Stimulated activated CD8-positive, alpha-beta memory T cell treated with anti-CD3 and anti-CD28 coated beads, Interleukin-12 subunit alpha, Interleukin-12 subunit beta, amount 100 ng/mL, for 4 hours (primary cell): ENCODE data around the gene UBE2L5.

Experiments used
- DNase-seq: peaks from one replicate; pipeline ENCODE4 v3.0.0-alpha.2; 2020; ENCODE audit warnings: low read depth

Gene UBE2L5

DNA sequence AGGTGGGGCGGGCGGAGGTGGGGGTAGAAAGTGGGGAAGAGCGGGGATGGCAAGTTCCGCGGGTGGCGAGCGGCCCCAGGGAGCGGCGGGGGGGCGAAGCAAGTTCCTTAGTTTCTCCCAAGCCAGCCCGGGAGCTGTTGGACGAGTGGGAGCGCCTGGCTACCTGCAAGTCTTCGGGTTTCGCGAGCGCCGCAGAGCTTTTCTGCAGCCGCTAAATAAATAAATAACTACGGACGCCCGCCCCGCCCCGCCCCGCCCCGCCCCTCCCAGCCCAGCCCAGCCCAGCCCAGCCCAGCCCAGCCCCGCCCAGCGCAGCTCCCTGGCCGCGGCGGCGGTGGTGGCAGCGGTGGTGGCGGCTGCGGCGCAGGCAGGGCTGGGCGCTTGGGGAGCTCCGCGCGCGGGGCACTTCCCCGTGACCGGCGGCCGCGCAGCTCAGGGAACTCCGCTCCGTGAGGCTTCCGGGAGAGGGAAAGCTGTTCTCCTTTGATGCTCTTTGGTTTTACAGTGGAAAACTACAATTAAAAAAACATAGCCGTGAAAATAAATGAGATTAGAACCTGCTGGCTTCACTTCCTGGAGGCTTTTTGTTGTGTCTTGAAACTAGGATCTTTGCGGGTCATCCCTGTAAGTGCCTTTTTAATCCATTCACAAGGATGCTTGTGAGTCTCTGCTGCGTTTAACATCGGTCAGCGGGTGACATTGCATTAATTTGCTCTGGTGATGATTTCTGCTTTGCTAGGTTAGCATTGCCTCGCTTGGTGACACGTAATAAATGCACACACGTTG is at the start of gene UBE2L5:
UBE2L5 (plus strand) TSS at position 440 of the 786 bp plus-strand sequence. CDS start 5,498 bp downstream, outside the sequence.
- DNase-seq, result peak; percentile 46

DNA sequence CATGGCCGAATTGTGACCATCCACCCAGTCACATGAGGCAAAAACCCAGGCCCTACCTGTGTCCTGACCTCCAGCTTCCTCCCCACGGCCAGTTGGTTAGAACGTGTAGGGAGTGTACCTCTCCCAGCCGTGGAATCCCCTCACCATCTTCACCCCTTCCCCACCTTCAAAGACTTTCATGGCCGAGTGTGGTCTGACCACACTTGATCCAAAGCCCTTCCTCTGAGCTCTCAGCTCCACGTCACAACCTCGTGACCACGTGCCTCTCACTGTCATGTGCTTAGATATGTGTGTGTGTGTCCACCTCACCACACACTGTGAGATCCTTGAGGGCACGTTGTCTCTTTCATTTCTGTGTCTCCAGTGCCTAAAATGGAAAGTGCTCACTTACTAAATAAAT is 48.6 kb upstream of the UBE2L5 start:
- peak; percentile 15 for DNase-seq

DNA sequence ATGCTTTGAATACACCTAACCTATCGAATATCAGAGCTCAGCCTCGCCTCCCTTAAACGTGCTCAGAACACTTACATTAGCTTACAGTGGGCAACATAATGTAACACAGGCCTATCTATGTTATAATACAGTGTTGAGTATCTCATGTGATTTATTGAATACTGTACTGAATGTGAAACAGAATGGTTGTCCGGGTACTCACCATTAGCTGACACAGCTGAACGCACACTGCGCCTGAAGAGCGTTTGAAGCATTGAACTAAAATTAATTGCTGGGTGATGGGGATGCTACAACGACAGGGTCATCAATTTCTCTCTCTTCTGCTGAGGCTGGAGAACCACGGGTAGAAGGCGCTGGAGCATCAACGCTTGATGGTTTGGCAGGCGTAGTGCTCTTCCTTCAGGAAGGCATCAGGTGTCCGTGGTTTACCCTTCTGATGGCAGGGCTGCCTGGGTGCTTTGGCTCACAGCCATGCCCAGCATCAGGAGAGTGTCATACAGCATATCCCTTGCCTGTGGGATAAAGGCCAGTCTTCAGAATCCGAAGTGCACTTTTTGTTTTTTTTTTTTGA is 46.9 kb upstream of the UBE2L5 start:
- no peak for DNase-seq

DNA sequence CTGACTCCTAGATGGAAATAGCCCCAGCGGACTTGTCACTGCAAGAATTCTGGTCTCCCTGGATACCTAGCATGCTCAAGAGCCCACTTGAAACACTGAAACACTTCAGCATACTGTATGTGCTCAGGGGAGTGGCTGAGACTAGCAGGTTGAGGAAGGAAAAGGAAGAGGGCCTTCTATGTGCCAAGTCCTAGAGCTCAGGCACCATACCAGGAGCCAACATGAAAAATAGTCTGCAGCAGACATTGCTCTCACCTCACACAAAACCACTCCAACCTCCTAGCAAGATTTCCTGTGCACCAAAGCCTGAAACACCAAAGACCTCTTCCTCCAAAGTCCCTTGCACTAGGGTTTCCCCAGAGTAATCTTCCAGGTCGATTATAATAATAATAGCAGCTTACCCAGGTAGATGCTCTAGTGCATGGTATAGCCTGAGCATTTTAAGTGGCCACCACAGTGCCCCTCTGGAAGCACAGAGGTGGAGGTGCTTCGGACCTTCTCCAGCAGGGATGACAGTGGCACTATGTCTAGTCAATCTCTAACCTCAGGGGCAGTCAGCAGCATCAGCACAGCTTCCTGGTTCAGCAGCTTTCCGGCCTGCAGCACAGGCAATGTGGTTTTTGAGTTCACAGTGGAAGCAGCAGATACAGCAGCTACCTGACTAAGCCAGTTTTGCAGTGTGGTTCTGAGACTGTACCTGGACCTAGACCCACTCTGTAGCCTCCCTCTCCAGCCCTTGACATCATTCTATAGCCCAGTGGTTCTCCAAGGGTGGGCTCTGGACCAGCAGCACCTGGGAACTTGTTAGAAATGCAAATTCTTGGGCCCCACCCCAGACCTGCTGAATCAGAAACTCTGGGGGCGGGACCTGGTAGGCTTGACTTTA is 45.6 kb upstream of the UBE2L5 start:
- peak; percentile 46 for DNase-seq

DNA sequence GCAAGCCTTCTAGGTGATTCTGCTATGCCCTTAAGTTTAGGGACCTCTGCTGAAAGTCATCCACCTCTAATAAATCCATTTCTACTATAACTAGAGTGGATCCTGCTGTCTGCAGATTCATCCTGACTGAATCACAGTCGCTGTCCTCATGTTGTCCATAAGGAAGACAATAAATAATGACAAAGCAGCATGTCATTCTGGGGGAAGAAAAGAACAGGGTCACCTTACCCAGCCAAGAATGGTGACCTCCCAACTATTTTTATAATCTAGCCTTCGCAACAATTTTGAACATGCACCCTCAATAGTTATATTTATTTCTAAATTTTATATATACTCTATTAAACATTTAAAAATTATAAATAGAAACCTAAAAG is 45.0 kb upstream of the UBE2L5 start:
- no peak for DNase-seq

DNA sequence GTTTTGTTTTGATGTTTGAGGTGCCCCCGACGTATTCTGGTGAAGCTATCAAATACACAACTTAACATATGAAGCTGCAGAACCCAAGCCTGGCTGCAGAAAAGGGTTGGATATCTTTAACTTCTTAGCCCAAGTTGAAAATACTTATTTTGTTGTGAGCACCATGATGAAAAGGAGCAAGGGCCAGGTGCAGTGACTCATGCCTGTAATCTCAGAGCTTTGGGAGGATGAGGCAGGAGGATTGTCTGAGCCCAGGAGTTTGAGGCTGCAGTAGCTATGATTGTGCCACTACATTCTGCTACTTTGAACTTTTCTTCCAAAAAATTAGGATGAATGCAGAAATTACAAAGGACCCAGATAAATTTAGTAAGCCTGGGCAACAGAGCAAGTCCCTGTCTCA is 44.1 kb upstream of the UBE2L5 start:
- no peak for DNase-seq

DNA sequence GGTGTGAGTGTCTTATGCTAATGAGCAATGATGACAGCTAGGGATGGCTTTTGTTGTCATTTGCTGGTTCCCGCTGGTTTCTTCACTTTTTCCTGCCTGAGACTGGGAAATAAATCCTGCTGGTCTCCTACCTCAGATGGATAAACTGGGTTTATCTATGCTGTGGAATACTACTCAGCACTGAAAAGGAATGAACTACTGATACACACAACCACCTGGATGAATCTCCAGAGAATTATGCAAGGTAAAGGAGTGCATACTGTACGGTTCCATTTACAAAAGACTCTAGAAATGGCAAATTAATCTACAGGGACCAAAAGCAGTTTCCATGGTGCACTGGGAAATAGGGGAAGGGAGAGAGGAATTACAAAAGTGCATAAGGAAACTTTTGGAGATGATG is 41.2 kb upstream of the UBE2L5 start:
- DNase-seq, result no peak

DNA sequence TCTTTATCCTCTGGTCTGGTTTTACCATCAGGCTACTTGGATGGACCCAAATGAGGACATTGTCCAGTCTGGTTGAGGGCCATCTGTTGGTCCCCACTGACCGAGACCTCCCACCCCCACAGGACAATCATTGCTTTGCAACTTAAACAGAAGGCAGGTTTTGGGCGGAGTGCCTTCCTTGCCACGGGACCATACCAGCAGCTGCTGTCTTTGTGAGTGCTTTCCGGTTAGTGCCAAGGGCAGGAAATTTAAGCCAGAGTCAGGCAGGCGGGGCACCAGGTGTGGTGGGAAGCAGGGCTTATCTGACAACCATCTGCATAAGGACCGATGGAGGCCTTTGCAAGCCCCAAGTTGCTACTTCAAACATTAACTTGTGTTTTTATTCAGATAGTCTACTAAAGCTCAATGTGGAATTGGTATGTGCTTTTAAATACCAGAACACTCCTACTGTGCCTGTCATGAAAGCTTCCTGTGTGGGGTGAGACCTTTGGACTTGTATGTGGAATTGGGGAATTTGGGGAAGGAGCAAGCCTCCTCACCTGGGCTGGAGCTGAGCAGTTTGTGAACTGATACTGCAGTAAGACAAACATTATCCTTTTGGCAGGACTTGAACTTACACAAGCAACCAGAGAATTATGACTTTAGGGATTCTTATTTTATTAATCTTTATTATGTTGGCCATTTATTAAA is 39.3 kb upstream of the UBE2L5 start:
- no peak for DNase-seq

DNA sequence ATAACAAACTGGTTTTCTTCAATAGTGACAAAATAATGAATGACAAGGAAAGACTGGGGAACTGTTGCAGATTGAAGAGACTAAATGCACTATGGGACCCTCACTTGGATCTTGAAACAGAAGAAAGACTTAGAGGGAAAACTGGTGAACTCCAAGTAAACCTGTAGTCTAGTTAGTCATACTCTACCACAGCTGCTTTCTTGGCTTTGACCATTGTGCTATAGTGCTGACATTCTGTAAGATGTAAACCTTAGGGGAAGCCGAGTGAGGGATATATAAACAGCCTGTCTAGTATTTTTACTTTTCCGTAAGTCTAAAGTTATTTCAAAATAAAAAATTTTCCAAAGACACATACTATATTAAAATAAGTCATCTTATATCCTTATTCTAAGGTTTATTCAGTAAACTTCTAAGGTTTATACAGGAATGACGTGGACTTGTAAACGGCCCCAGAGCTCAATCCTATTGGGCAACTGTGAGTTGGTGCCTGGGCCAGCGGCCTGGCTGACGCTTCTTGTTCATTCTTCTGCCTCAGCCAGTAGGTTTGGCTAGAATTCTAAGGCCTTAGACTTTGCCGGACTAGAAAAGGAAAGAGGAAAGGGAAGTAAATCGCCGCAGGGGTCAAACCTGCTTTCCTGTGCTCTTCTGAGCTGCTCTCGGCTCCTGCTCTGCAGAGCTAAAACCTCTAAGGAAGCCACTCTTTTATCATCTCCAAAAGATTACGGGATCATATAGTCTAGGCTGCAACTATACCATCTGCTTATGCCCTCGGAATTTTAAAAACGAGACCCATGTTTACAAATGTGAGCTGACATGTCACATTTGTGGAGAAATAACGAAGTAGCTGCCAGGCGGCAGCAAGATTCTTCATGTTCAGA is 33.6 kb upstream of the UBE2L5 start:
- DNase-seq, result no peak

DNA sequence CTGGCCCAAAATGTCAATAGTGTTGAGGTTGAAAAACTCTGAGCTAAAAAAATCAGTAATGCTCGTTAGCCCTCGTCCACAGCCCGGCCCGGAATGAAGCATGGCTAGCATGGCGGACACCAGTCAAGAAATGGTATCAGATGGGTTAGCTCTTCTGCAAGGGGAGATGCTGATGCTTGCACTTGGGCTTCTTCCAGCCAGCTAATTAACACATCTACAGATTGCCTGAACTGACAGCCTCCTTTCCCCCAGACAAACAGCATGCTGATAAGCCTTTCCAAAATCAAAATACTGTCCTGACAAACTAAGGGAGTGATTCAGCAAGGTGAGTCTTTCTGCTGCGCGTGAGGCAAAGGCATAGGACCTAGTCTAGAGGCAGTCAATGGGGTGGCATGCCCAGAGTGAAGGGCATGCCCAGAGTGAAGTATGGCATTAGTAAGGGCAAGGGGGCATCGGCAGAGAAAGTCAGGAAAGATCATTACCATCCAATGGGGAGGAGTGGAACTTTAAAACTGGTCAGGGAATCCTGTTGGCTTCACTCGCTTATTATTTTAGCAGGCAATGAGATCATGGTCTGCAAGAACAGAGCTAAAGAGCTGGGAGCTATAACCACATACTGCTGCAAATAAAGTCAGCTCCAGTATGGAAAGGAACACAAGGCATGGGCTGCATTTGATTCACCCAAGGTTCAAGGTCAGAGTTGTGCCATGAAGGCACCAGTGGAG is 30.2 kb upstream of the UBE2L5 start:
- DNase-seq, result no peak

DNA sequence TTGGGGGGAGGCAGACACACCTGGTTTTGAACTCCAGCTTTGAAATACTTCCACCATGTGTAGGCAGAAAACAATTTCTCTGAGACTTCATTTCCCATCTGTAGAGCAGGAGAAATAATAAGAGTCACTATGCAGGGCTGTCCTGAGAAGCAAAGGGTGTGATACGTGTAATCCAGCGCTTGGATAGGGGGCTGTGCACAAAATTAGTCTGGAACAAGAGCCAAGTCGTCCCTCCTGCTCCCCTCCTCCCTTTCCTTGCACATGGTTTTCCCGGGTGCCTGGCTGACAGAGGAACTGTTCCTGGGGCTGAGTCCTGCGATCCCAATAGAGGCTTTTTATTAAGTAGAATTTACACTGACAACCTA is 29.6 kb upstream of the UBE2L5 start:
- no peak for DNase-seq

DNA sequence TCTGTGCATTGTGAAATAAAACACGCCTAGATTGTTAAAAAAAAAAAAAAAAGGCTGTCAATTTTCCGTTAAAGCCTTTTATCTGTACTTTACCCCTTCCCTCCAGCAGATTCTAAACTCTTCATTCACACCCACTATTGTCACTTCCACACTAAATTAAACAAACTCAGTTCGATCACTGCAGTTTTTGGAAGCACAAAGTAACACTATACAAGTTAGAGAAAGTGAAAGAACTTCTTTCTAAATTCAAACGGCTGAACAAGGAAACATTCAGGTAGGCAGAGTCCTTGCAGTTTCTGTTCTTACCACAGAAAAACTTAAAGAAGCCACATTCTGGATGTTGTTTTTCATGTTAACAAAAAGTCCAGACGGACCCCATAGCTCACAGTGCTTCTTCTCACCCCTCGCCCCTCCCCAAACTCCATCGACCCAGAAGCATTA is 27.5 kb upstream of the UBE2L5 start:
- DNase-seq, result no peak

DNA sequence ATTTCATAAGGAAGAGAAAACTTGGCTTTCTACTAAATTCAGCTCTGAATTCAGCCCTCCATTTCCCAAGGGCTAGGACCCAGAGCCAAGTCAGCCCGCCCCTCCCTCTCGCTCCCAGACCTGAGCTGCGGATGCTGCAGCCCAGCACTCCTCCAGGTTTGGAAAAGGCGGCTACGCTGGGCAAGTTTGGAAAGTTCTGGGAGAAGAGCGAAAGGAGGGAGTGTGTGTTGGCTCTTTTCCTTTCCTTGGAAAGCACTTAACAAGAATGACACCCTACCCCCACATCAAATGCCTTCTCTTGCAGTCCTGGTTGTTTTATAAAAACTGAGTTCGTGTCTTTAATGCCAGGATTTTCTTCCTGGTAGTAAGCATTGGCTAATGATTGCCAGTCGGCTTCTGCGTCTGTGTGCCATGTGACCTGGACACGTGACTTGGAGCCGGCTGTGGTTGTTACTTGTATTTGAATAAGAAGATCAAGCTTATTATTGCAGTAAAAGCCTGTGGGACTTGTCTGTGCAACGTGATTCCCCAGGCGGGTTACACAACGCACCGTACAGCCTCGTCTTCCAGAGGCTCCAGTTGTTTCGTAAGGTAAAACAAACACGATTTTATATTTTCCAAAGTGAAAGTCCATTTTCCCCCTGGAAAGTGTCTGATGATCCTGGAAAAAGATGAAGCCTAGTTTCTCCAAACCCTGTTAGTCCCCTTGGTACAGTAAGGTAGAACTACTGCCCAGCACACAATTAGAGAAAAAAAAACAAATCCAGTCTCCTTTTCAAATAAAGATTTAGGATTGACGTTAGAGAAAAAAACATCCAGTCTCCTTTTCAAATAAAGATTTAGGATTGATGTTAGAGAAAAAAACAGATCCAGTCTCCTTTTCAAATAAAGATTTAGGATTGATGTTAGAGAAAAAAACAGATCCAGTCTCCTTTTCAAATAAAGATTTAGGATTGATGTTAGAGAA is 26.8 kb upstream of the UBE2L5 start:
- peak; percentile 22 for DNase-seq

DNA sequence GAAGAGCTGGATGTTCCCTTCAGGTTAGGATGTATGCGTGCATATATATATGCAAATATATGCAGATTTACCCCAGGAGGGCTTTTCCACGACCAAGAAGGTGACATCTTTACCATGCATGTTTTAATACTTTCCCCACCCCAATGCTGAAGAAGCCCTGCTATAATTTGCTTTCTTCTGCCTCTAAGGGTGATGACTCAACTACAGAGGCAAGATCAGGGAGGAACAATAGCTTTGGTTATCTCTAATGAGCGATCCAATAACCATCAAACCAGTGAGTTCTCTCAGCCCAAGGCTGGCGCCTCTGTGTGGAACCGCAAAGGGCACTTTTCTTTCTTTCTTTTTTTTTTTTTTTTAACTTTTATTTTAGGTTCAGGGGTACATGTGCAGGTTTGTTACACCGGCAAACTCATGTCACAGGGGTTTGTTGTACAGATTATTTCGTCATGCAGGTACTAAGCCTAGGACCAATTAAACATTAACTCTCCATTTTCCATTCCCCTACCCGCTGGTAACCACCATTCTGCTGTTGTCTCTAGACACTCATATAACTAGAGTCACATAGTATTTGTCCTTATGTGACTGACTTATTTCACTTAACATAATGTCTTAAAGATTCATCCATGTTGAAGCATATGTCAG is 25.7 kb upstream of the UBE2L5 start:
- no peak for DNase-seq

DNA sequence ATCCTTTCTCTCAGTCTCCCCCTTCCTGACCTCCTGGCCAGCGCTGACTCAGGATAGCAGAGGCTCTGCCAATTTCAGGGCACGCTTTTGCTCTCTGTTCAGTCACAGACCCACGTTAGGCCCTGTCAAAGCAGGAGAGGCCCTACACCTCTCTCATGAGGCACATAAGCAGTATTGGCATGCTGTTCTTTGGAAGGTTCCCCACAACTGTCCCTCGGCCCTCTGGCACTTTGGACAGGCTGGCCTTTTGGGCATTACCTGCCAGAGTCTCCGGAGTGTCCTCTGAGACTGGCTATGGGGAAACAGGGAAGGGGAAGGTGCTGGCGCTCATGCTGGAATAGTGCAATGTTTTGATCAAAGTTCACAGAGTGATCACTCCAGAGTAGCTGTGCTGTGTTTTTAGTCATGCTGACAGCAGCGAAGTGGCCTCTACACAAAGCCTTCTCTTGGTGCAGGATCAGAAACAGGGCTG is 23.7 kb upstream of the UBE2L5 start:
- DNase-seq, result no peak

DNA sequence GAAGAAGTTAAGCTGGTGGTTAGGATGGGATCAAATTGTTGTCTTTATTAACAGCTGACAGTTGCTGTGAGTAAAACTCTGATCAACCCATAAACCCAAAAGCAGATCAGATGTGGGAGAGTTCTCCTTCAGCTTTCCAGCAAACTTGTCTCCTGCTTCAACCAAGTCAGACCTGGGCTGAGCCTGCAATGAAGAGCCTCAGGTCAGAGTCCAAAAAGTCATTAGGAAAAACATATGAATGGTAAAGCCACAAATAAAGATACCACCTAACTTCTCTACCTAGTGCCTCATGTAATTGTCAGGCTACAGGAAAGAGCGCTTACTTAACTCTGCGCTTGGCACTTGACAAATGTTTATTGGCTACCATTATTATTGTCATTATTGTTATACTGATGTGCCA is 21.9 kb upstream of the UBE2L5 start:
- no peak for DNase-seq

DNA sequence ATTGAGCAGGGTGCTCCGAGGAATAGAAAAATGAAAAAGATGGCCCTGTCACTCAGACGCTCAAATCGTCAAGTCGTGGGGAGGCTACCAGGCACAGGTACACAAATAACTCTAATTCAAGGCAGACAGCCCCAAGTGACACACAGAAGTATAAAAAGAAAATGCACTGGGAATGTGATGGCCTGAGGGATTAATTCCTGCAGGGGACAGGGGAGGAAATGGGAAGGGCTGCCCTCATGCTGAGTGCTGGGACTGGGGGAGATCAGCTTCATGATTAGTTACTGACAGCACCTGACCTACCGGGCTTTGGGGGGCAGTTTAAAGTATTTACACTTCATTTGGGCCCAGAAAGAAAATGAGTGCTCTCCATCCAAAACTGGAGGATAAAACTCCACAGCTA is 20.9 kb upstream of the UBE2L5 start:
- DNase-seq, result no peak

DNA sequence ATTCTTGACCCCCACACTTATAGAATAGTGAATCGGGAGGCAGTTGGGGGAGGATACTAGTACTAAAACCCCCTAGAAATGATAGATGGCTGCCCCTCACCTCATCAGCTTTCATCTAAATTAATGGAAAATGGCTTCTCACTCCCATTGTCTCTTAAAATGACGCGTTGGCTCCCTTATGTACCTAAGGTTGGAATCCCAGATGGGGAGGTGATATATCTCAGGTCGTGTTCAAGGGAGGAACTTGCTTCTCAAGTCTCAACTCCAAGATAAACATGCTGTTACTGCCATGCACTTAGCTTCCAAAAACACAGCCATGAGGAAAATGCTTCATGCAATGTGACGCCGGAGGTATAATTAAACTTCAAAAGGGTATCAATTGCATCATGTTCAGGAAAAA is 18.8 kb upstream of the UBE2L5 start:
- DNase-seq, result no peak

DNA sequence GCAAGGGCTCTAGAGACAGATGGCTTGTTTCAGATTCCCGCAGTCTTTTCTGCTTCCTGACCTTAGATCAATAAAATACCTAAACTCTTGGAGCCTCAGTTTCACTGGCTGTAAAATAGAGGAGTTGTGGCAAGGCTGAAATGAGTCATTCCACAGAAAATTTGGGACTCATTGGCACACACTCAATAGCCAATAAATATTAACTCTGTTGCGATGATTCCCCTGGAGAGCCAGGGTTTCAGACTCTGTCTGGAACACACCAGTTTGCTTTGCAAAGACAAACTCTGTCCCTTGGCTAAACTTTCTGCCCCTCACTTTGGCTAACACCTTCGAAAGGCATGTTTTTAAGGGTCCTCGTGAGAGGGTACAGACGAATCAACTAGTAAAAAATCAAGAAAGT is 18.1 kb upstream of the UBE2L5 start:
- DNase-seq, result no peak
